Transverse colon (tissue), 3 donors: Measurements from ENCODE around the gene ARL6IP5.

Experiments used
- EP300 ChIP-seq: sonication (generic); formaldehyde crosslinking; IDR thresholded peaks from one replicate; pipeline ENCODE4 v1.6.1; 2017; ENCODE audit warnings: antibody characterized with exemption, low read depth
- TF ChIP-seq, protein P1 (sequence below), 5 experiments: fragments of 200-600 bp in 3 of 5; fragments of 450-650 bp in 2 of 5; sonication (generic) in 3 of 5; IDR thresholded peaks; 1 replicate in 2 of 5; 2 replicates in 3 of 5; pipeline ENCODE4 v1.5.1; 2016 to 2017; ENCODE audit warnings: antibody characterized with exemption in 5 of 5, inconsistent platforms in 3 of 5, mild to moderate bottlenecking in 2 of 5, moderate library complexity in 1 of 5

DNA sequence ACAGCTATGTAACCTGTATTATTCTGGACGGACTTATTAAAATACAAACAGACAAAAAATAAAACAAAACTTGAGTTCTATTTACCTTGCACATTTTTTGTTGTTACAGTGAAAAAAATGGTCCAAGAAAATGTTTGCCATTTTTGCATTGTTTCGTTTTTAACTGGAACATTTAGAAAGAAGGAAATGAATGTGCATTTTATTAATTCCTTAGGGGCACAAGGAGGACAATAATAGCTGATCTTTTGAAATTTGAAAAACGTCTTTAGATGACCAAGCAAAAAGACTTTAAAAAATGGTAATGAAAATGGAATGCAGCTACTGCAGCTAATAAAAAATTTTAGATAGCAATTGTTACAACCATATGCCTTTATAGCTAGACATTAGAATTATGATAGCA, 20.6 kb downstream of the ARL6IP5 start:
- TF ChIP-seq, protein P1, sequence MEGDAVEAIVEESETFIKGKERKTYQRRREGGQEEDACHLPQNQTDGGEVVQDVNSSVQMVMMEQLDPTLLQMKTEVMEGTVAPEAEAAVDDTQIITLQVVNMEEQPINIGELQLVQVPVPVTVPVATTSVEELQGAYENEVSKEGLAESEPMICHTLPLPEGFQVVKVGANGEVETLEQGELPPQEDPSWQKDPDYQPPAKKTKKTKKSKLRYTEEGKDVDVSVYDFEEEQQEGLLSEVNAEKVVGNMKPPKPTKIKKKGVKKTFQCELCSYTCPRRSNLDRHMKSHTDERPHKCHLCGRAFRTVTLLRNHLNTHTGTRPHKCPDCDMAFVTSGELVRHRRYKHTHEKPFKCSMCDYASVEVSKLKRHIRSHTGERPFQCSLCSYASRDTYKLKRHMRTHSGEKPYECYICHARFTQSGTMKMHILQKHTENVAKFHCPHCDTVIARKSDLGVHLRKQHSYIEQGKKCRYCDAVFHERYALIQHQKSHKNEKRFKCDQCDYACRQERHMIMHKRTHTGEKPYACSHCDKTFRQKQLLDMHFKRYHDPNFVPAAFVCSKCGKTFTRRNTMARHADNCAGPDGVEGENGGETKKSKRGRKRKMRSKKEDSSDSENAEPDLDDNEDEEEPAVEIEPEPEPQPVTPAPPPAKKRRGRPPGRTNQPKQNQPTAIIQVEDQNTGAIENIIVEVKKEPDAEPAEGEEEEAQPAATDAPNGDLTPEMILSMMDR (IDR thresholded peaks at IDR 0.05) = no peak
- TF ChIP-seq EP300 = no peak
